Peyer's patch (tissue), 4 donors: ENCODE data around the gene JADE2.

Source experiments
- CTCF ChIP-seq, 6 experiments: fragments of 450-650 bp in 4 of 6; fragments of 200-600 bp in 2 of 6; sonication (generic) in 1 of 6; IDR thresholded peaks; one replicate each; pipeline ENCODE4 v1.5.1; 2017 to 2019; ENCODE audit warnings: antibody characterized with exemption in 6 of 6, mild to moderate bottlenecking in 3 of 6, moderate library complexity in 1 of 6
- POLR2A ChIP-seq, 2 donors: fragments of 450-650 bp; IDR thresholded peaks; one replicate each; pipeline ENCODE4 v1.5.1; 2017; ENCODE audit warnings: antibody characterized with exemption in 2 of 2, mild to moderate bottlenecking in 2 of 2, moderate library complexity in 2 of 2

- TF ChIP-seq POLR2A (IDR thresholded peaks at IDR 0.05) (no peak), CTCF (IDR thresholded peaks at IDR 0.05) (no peak)
Observed at GRCh38 chr5:134585966-134586365, 60.5 kb downstream of the JADE2 start.
